ENCODE measurements around the gene ATF7IP.

- TF ChIP-seq EZH2phosphoT487 (IDR thresholded peaks at IDR 0.05; ENCODE audit: borderline replicate concordance, low read depth) (no peak), POLR2AphosphoS5 (IDR thresholded peaks at IDR 0.05; ENCODE audit: low read depth, low read length) (no peak), CTCF (IDR thresholded peaks at IDR 0.05) (no peak), GABPA (IDR thresholded peaks at IDR 0.05; ENCODE audit: low read depth) (no peak), JUND (IDR thresholded peaks at IDR 0.05) (no peak), EP300 (IDR thresholded peaks at IDR 0.05; ENCODE audit: borderline replicate concordance in 1 of 2, low read depth in 1 of 2, low read length in 1 of 2) (no peak), SMC3 (IDR thresholded peaks at IDR 0.05; ENCODE audit: low read depth, low read length) (no peak)
These were observed 38.8 kb upstream of the ATF7IP start for GRCh38 chr12:14326699-14327098.
